Kidney (tissue), 14 donors: ENCODE results near the gene DLL4. TPM values are rescaled to one million over a fixed set of nuclear protein-coding genes. Genes with fewer than 3 reads are reported as not detected.
A peak's percentile ranks its signal among the peaks of the same experiment; 100 is the strongest.

Experiments
- DNase-seq, 5 donors: peaks; one replicate each; pipeline ENCODE4 v3.0.0-alpha.2; 2013 to 2020
- FAIRE-seq: peaks from 2 replicates; lab custom pipeline; 2012; peaks lifted over from hg19 to GRCh38; lab: Jason Lieb, UNC
- H3K27ac ChIP-seq, 2 donors: one replicate each; pipeline ENCODE4 v1.7.0; 2013; ENCODE audit warnings: low read depth in 2 of 2, low read length in 2 of 2, inconsistent platforms in 1 of 2
- H3K27me3 ChIP-seq: one replicate; pipeline ENCODE4 v1.7.1; 2013; ENCODE audit warnings: low read length, inconsistent platforms; ENCODE audit not compliant: control insufficient read depth, insufficient read depth
- H3K36me3 ChIP-seq, 3 donors: one replicate each; pipeline versions ENCODE4 v1.7.0 to v1.7.1; 2013; ENCODE audit warnings: low read length in 3 of 3, control low read depth in 1 of 3, inconsistent platforms in 1 of 3; ENCODE audit not compliant: insufficient read depth in 3 of 3, control insufficient read depth in 2 of 3
- H3K4me1 ChIP-seq, 3 donors: one replicate each; pipeline versions ENCODE4 v1.7.0 to v1.7.1; 2013; ENCODE audit warnings: low read length in 3 of 3, inconsistent platforms in 1 of 3, low read depth in 1 of 3; ENCODE audit not compliant: control insufficient read depth in 2 of 3, insufficient read depth in 2 of 3
- H3K4me3 ChIP-seq, 3 donors: one replicate each; pipeline versions ENCODE4 v1.7.0 to v1.8.1; 2013; ENCODE audit warnings: low read length in 3 of 3, control low read depth in 1 of 3, inconsistent platforms in 1 of 3
- H3K9ac ChIP-seq, 3 donors: one replicate each; pipeline versions ENCODE4 v1.7.0 to v1.7.1; 2013; ENCODE audit warnings: low read length in 3 of 3, control low read depth in 1 of 3, inconsistent platforms in 1 of 3
- H3K9me3 ChIP-seq, 3 donors: one replicate each; pipeline versions ENCODE4 v1.7.0 to v1.7.1; 2013; ENCODE audit warnings: low read length in 3 of 3, control low read depth in 1 of 3, inconsistent platforms in 1 of 3; ENCODE audit not compliant: control insufficient read depth in 2 of 3, insufficient read depth in 1 of 3
- CTCF ChIP-seq: IDR thresholded peaks from 3 replicates; pipeline ENCODE4 v1.5.1; 2012; ENCODE audit warnings: mild to moderate bottlenecking, moderate library complexity, borderline replicate concordance; ENCODE audit not compliant: insufficient read depth; ENCODE audit errors: extremely low read depth
- intact Hi-C: fragments of 100-400 bp; cut with DNase I; formaldehyde crosslinking; loops from one replicate; pipeline ENCODE4 v1.11.1; 2022
- polyA plus RNA-seq: library from polyadenylated mRNA; stranded (reverse); fragments of 350-450 nt; fragmentation: Illumina TruSeq; extraction: RNeasy Lipid Tissue Mini Kit (QIAGEN cat#74804); gene quantifications from one replicate; pipeline ENCODE4 v1.2.3, GENCODE V29; 2014; ENCODE audit warnings: low read depth, low replicate concordance; ENCODE audit not compliant: insufficient read depth
- total RNA-seq: library from RNA; stranded (reverse); fragmentation: NEBNext Ultra II Directional; extraction: Animal tissue kit (Norgen Biotek cat#: 25700); gene quantifications from one replicate; pipeline ENCODE4 v1.2.1, GENCODE V29; 2021
- donor health status: control.
- donor health status: control.
- donor health status: control.
- donor health status: control.
- donor health status: control.
- donor health status: DM: yes; HTN: yes; CAD: no.
- donor health status: Normal renal cell carcinoma (clear cell type).

Gene DLL4
- total and polyA plus RNA-seq, 2 donors from 2014 or later = 5.8 to 9.4 TPM

DNA sequence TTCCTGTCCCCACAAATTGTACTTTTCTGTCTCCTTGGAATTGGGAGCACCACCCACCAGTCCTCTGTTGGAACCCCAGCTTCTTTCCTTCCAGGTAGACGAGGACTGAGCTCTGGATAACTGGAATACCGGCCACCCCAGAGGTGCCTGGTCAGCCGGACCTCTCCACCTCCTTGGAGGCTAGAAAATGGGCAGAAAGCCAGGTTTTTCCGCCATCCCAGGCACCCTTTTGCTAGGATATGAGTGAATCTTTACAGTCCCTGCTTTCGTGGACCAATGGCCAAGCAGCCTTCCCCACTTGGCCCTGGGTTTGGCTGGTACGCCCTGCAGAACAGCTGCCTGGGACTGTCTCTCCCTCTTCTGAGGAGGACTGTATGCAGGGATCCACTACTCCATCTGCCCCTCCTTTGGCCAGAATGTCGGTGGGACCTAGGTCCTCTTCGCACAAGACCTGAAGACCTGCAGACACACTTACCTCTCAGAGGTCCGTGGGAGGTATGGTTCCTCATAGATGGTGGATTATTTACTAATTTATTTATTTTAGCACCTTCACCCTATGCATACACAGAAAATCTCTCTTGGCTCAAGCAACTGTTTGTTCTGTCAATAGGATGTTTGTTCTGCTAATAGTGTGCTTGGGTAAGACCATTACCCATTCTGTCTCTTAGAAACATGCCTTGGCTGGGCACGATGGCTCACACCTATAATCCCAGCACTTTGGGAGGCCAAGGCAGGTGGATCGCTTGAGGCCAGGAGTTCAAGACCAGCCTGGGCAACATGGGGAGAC, 15.6 kb downstream of the DLL4 start:
- Histone ChIP-seq H3K27ac (no peak overlapping the region), H3K4me3 (no peak overlapping the region), H3K4me1 (peaks cover 0 to 16% (median 9%) of the 10 kb centered on the region in 3 donors), H3K36me3 (no peaks in the 10 kb centered on the region), H3K9ac (no peak overlapping the region), H3K9me3 (no peaks in the 10 kb centered on the region), H3K27me3 (no peaks in the 10 kb centered on the region)
- FAIRE-seq (no peak), DNase-seq (no peak)
- intact Hi-C loops = no loop called here
- TF ChIP-seq CTCF = no peak

DNA sequence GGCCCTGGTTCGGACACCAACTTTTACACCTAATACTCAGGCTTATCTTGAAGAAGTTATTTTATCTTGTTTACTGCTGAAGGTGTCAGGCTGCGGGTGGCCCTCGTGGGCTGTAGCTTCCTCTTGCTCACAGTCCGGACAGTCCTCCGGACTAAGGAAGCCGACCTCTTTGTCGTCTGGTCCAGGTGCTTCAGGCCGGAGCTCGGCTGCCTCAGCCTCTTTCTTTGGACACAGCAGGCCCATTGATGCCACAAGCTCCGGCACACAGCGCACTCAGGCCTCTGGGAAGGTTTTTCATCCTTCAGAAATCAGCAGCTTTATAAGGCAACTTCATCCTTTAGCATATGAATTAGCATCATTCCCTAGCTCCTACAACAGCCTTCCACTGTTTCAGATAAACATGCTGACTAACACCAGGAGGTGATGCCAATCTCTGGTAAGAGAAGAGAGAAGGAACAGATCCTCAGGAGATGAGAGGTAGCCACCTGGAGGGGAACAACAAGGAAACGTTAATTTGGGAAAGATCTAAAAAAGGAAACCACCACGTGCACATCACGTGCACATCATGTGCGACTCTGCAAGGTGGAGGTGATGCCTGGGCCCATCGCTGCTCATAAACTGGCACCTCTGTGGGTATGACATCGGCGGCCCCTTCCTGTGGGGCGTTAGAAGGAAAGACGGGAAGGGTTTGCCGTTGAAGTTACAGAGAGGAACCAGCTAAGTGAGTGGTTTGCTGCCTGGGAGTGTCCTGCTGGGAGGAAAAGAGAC, 19.8 kb downstream of the DLL4 start:
- H3K9me3 ChIP-seq = no peaks in the 10 kb centered on the region
- TF ChIP-seq CTCF = no peak
- H3K27me3 ChIP-seq = no peaks in the 10 kb centered on the region
- H3K9ac ChIP-seq = no peak overlapping the region
- DNase-seq = peak in 1 of 5 donors; percentile 32
- intact Hi-C loops = no loop called here
- H3K4me3 ChIP-seq = no peak overlapping the region
- FAIRE-seq = no peak
- no peak overlapping the region for H3K27ac ChIP-seq
- H3K4me1 ChIP-seq = peaks cover 0 to 5% (median 4%) of the 10 kb centered on the region in 3 donors
- H3K36me3 ChIP-seq = no peaks in the 10 kb centered on the region

DNA sequence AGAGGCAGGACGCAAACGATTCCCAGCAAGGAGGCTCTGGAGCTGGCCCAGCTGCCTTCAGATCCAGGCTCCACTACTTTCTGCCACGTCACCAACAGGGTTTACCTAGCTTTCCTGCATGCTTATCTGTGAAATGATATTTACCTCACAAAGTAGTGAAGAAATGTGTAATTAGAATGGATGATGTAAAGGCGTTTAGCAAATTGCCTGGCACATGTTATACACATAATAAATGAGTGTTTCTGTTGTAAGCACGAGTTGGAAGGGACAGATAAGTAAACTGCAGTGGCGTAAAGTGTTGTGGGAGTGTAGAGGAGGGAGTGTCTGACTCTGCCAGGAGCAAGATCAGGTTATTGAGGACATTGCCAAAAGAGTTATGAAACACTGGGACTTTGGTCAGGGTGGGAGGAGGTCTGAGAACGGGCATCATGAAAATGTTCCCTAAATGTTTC, 20.6 kb downstream of the DLL4 start:
- no peak overlapping the region for H3K27ac ChIP-seq
- no peaks in the 10 kb centered on the region for H3K9me3 ChIP-seq
- peaks cover 0 to 5% (median 4%) of the 10 kb centered on the region in 3 donors for H3K4me1 ChIP-seq
- no peaks in the 10 kb centered on the region for H3K36me3 ChIP-seq
- H3K4me3 ChIP-seq = no peak overlapping the region
- H3K27me3 ChIP-seq = peaks cover 2% of the 10 kb centered on the region
- FAIRE-seq (no peak), DNase-seq (no peak)
- intact Hi-C loops = no loop called here
- no peak overlapping the region for H3K9ac ChIP-seq
- no peak for TF ChIP-seq CTCF
